SK-N-SH treated with all-trans-retinoic acid at 6 μM for 48 hours (cell line): ENCODE results near the gene KIF20B.
A peak's percentile ranks its signal among the peaks of the same experiment; 100 is the strongest.

Experiments
- ATAC-seq: fragments of 200-7000 bp; cut with Tn5 transposase; 3 replicates; pipeline ENCODE4 v1.9.1; 2020; ENCODE audit warnings: mild to moderate bottlenecking, moderate library complexity
- BACH2 ChIP-seq: fragments of 250-450 bp; sonication (Bioruptor Pico); IDR thresholded peaks from 2 replicates; pipeline ENCODE4 v1.9.0; 2021; ENCODE audit warnings: mild to moderate bottlenecking, borderline replicate concordance
- CSDC2 ChIP-seq: fragments of 250-450 bp; sonication (Bioruptor Pico); IDR thresholded peaks from 2 replicates; pipeline ENCODE4 v1.5.0; 2020; ENCODE audit warnings: mild to moderate bottlenecking, moderate library complexity
- ESRRG ChIP-seq: fragments of 250-450 bp; sonication (Bioruptor Pico); IDR thresholded peaks from 2 replicates; pipeline ENCODE4 v1.6.1; 2021; ENCODE audit warnings: mild to moderate bottlenecking
- GLIS3 ChIP-seq: fragments of 250-450 bp; sonication (Bioruptor Pico); IDR thresholded peaks from 2 replicates; pipeline ENCODE4 v1.5.0; 2020; ENCODE audit warnings: mild to moderate bottlenecking, moderate library complexity
- ISL1 ChIP-seq: fragments of 250-450 bp; sonication (Bioruptor Pico); IDR thresholded peaks from 2 replicates; pipeline ENCODE4 v2.1.2; 2022; ENCODE audit warnings: mild to moderate bottlenecking, moderate library complexity
- OSR1 ChIP-seq: fragments of 250-450 bp; sonication (Bioruptor Pico); IDR thresholded peaks from 2 replicates; pipeline ENCODE4 v1.8.0; 2022; ENCODE audit warnings: moderate library complexity, mild to moderate bottlenecking, inconsistent platforms
- PPARA ChIP-seq: fragments of 250-450 bp; sonication (Bioruptor Pico); IDR thresholded peaks from 2 replicates; pipeline ENCODE4 v1.5.0; 2020; ENCODE audit warnings: mild to moderate bottlenecking, borderline replicate concordance
- RARB ChIP-seq: fragments of 250-450 bp; sonication (Bioruptor Pico); IDR thresholded peaks from 2 replicates; pipeline ENCODE4 v1.8.0; 2021; ENCODE audit warnings: mild to moderate bottlenecking, moderate library complexity
- SNAI2 ChIP-seq: fragments of 250-450 bp; sonication (Bioruptor Pico); IDR thresholded peaks from 2 replicates; pipeline ENCODE4 v1.5.0; 2020; ENCODE audit warnings: mild to moderate bottlenecking, moderate library complexity
- TCF4 ChIP-seq: fragments of 250-450 bp; sonication (Bioruptor Pico); IDR thresholded peaks from 2 replicates; pipeline ENCODE4 v1.8.0; 2021; ENCODE audit warnings: mild to moderate bottlenecking, moderate library complexity, borderline replicate concordance
- ZC3H10 ChIP-seq: fragments of 250-450 bp; sonication (Bioruptor Pico); IDR thresholded peaks from 2 replicates; pipeline ENCODE4 v1.5.1; 2021; ENCODE audit warnings: mild to moderate bottlenecking, moderate library complexity
- ZFP3 ChIP-seq: fragments of 250-450 bp; sonication (Bioruptor Pico); IDR thresholded peaks from 2 replicates; pipeline ENCODE4 v1.5.0; 2020; ENCODE audit warnings: mild to moderate bottlenecking, moderate library complexity
- ZFP30 ChIP-seq: fragments of 450-650 bp; formaldehyde crosslinking; IDR thresholded peaks from 2 replicates; pipeline ENCODE4 v1.5.0; 2022; ENCODE audit warnings: mild to moderate bottlenecking, moderate library complexity
- ZNF565 ChIP-seq: fragments of 450-650 bp; formaldehyde crosslinking; conservative IDR thresholded peaks from 2 replicates; pipeline ENCODE4 v1.5.0; 2020; ENCODE audit warnings: low read depth, mild to moderate bottlenecking, moderate library complexity
- ZNF70 ChIP-seq: fragments of 450-650 bp; formaldehyde crosslinking; IDR thresholded peaks from 2 replicates; pipeline ENCODE4 v1.5.0; 2020; ENCODE audit warnings: mild to moderate bottlenecking, moderate library complexity
- ZNF8 ChIP-seq: fragments of 450-650 bp; formaldehyde crosslinking; IDR thresholded peaks from 2 replicates; pipeline ENCODE4 v1.5.0; 2020; ENCODE audit warnings: mild to moderate bottlenecking, moderate library complexity
- TF ChIP-seq, protein P1 (sequence below): fragments of 250-450 bp; sonication (Bioruptor Pico); IDR thresholded peaks from 2 replicates; pipeline ENCODE4 v1.5.1; 2021; ENCODE audit warnings: mild to moderate bottlenecking, moderate library complexity
- TF ChIP-seq, protein P2 (sequence below): fragments of 250-450 bp; sonication (Bioruptor Pico); IDR thresholded peaks from 2 replicates; pipeline ENCODE4 v1.5.1; 2020; ENCODE audit warnings: low read depth, mild to moderate bottlenecking, moderate library complexity
- TF ChIP-seq, protein P3 (sequence below): fragments of 250-450 bp; sonication (Bioruptor Pico); IDR thresholded peaks from 2 replicates; pipeline ENCODE4 v1.5.0; 2020; ENCODE audit warnings: mild to moderate bottlenecking, moderate library complexity
- TF ChIP-seq, protein P4 (sequence below): fragments of 250-450 bp; sonication (Bioruptor Pico); IDR thresholded peaks from 2 replicates; pipeline ENCODE4 v1.8.0; 2021; ENCODE audit warnings: low read depth, mild to moderate bottlenecking, moderate library complexity, borderline replicate concordance
- TF ChIP-seq, protein P5 (sequence below): fragments of 250-450 bp; sonication (Bioruptor Pico); IDR thresholded peaks from 2 replicates; pipeline ENCODE4 v1.8.0; 2020; ENCODE audit warnings: mild to moderate bottlenecking, moderate library complexity, borderline replicate concordance

KIF20B gene, protein sequence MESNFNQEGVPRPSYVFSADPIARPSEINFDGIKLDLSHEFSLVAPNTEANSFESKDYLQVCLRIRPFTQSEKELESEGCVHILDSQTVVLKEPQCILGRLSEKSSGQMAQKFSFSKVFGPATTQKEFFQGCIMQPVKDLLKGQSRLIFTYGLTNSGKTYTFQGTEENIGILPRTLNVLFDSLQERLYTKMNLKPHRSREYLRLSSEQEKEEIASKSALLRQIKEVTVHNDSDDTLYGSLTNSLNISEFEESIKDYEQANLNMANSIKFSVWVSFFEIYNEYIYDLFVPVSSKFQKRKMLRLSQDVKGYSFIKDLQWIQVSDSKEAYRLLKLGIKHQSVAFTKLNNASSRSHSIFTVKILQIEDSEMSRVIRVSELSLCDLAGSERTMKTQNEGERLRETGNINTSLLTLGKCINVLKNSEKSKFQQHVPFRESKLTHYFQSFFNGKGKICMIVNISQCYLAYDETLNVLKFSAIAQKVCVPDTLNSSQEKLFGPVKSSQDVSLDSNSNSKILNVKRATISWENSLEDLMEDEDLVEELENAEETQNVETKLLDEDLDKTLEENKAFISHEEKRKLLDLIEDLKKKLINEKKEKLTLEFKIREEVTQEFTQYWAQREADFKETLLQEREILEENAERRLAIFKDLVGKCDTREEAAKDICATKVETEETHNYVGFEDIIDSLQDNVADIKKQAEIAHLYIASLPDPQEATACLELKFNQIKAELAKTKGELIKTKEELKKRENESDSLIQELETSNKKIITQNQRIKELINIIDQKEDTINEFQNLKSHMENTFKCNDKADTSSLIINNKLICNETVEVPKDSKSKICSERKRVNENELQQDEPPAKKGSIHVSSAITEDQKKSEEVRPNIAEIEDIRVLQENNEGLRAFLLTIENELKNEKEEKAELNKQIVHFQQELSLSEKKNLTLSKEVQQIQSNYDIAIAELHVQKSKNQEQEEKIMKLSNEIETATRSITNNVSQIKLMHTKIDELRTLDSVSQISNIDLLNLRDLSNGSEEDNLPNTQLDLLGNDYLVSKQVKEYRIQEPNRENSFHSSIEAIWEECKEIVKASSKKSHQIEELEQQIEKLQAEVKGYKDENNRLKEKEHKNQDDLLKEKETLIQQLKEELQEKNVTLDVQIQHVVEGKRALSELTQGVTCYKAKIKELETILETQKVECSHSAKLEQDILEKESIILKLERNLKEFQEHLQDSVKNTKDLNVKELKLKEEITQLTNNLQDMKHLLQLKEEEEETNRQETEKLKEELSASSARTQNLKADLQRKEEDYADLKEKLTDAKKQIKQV (N-terminal part only)

DNA sequence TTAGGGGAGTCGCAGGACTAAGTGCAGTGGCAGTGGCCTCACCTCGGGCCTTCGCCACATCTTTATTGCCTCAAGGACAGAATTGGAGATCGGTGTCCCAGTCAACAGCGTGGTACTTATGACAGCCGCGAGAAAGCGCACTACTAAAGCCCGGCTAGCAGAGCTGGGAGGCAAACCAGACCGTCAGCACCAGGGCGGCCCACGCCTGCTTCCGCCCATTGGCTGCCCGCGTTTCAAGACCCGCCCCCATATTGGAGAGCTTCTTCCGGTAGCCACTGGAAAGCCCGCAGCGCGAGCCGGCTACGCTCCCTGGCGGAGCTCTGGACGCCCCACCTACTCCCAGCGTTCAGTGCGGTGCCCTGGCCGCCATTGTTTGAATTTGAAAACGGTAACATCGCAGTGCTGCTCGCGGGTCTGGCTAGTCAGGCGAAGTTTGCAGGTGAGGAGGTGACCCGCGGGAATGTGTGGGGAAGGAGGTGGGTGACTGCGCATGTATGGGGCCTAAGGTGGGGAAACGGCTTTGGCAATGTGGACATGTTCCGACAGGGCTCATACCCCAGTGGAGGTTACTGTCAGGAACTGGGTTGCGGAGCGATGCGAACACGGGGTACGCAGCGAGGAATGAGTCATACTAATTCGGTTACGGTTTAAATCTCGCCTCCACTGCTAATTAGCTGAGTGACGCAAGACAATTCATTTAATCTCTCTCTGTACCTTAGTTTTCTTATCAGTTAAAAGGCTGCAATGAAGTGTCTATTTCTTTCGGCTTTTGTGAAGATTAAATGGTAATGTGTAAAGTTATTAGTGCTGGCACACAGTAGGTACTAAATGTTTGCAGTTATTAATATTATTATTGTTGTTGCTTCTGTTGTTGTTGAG, at the start of gene KIF20B:
Gene KIF20B (plus strand): TSS at position 349 of the 879 bp plus-strand sequence. CDS start 3,705 bp downstream, outside the sequence.
- ATAC-seq: peak; percentile 99
- no peak for TF ChIP-seq ZFP3
- TF ChIP-seq, protein P1, sequence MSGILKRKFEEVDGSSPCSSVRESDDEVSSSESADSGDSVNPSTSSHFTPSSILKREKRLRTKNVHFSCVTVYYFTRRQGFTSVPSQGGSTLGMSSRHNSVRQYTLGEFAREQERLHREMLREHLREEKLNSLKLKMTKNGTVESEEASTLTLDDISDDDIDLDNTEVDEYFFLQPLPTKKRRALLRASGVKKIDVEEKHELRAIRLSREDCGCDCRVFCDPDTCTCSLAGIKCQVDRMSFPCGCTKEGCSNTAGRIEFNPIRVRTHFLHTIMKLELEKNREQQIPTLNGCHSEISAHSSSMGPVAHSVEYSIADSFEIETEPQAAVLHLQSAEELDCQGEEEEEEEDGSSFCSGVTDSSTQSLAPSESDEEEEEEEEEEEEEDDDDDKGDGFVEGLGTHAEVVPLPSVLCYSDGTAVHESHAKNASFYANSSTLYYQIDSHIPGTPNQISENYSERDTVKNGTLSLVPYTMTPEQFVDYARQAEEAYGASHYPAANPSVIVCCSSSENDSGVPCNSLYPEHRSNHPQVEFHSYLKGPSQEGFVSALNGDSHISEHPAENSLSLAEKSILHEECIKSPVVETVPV: no peak
- no peak for TF ChIP-seq GLIS3
- TF ChIP-seq ESRRG: no peak
- no peak for TF ChIP-seq TCF4 (CRISPR knock-in tag)
- no peak for TF ChIP-seq SNAI2 (CRISPR knock-in tag)
- TF ChIP-seq, protein P2, sequence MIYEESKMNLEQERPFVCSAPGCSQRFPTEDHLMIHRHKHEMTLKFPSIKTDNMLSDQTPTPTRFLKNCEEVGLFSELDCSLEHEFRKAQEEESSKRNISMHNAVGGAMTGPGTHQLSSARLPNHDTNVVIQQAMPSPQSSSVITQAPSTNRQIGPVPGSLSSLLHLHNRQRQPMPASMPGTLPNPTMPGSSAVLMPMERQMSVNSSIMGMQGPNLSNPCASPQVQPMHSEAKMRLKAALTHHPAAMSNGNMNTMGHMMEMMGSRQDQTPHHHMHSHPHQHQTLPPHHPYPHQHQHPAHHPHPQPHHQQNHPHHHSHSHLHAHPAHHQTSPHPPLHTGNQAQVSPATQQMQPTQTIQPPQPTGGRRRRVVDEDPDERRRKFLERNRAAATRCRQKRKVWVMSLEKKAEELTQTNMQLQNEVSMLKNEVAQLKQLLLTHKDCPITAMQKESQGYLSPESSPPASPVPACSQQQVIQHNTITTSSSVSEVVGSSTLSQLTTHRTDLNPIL (CRISPR knock-in tag): no peak
- no peak for TF ChIP-seq ZFP30 (CRISPR knock-in tag)
- TF ChIP-seq RARB: no peak
- no peak for TF ChIP-seq BACH2 (CRISPR knock-in tag)
- TF ChIP-seq, protein P3, sequence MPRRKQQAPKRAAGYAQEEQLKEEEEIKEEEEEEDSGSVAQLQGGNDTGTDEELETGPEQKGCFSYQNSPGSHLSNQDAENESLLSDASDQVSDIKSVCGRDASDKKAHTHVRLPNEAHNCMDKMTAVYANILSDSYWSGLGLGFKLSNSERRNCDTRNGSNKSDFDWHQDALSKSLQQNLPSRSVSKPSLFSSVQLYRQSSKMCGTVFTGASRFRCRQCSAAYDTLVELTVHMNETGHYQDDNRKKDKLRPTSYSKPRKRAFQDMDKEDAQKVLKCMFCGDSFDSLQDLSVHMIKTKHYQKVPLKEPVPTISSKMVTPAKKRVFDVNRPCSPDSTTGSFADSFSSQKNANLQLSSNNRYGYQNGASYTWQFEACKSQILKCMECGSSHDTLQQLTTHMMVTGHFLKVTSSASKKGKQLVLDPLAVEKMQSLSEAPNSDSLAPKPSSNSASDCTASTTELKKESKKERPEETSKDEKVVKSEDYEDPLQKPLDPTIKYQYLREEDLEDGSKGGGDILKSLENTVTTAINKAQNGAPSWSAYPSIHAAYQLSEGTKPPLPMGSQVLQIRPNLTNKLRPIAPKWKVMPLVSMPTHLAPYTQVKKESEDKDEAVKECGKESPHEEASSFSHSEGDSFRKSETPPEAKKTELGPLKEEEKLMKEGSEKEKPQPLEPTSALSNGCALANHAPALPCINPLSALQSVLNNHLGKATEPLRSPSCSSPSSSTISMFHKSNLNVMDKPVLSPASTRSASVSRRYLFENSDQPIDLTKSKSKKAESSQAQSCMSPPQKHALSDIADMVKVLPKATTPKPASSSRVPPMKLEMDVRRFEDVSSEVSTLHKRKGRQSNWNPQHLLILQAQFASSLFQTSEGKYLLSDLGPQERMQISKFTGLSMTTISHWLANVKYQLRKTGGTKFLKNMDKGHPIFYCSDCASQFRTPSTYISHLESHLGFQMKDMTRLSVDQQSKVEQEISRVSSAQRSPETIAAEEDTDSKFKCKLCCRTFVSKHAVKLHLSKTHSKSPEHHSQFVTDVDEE (CRISPR knock-in tag): no peak
- TF ChIP-seq, protein P4, sequence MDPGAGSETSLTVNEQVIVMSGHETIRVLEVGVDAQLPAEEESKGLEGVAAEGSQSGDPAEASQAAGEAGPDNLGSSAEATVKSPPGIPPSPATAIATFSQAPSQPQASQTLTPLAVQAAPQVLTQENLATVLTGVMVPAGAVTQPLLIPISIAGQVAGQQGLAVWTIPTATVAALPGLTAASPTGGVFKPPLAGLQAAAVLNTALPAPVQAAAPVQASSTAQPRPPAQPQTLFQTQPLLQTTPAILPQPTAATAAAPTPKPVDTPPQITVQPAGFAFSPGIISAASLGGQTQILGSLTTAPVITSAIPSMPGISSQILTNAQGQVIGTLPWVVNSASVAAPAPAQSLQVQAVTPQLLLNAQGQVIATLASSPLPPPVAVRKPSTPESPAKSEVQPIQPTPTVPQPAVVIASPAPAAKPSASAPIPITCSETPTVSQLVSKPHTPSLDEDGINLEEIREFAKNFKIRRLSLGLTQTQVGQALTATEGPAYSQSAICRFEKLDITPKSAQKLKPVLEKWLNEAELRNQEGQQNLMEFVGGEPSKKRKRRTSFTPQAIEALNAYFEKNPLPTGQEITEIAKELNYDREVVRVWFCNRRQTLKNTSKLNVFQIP (CRISPR knock-in tag): no peak
- no peak for TF ChIP-seq OSR1 (CRISPR knock-in tag)
- no peak for TF ChIP-seq ZC3H10 (CRISPR knock-in tag)

DNA sequence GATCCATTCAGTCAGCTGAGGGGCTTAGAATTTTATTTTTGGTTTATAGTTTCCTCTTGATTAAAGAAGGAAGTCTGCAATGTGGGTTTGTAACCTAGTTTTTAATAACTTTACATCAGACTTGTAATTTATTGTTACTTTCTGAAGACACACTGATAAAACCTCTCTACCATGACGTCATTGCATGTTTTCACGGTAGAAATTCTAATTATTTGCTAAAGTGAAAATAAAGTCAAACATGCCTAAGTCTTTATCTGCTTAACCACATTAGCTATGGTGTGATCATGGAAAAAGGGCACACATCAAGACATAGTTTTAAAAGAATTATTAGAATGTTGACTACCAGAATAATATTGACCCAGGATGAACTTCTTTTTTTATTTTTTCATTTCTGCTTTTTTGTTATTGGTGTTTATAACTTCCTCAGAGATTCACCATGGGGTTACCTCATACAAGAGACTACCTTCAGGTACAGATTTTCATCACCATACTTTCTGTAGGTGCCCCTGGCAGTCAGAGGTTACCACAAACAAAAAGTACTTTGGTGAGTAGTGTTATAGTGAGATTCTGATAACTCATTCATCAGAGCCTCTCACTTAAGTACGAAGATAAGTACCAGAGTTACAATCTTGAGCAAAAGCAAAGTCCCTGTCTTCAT, 49.3 kb upstream of the KIF20B start:
- ATAC-seq: no peak
- TF ChIP-seq ZFP3 (no peak), ISL1 (CRISPR knock-in tag) (no peak), ZNF8 (CRISPR knock-in tag) (no peak), ZNF565 (CRISPR knock-in tag) (no peak), CSDC2 (CRISPR knock-in tag) (no peak), ZNF70 (no peak), BACH2 (CRISPR knock-in tag) (no peak), OSR1 (CRISPR knock-in tag) (no peak), PPARA (CRISPR knock-in tag) (no peak), ESRRG (no peak)
- TF ChIP-seq, protein P1: no peak
- TF ChIP-seq, protein P4 (CRISPR knock-in tag): no peak
- TF ChIP-seq, protein P5, sequence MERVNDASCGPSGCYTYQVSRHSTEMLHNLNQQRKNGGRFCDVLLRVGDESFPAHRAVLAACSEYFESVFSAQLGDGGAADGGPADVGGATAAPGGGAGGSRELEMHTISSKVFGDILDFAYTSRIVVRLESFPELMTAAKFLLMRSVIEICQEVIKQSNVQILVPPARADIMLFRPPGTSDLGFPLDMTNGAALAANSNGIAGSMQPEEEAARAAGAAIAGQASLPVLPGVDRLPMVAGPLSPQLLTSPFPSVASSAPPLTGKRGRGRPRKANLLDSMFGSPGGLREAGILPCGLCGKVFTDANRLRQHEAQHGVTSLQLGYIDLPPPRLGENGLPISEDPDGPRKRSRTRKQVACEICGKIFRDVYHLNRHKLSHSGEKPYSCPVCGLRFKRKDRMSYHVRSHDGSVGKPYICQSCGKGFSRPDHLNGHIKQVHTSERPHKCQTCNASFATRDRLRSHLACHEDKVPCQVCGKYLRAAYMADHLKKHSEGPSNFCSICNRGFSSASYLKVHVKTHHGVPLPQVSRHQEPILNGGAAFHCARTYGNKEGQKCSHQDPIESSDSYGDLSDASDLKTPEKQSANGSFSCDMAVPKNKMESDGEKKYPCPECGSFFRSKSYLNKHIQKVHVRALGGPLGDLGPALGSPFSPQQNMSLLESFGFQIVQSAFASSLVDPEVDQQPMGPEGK (CRISPR knock-in tag): no peak
